Ureter (tissue), 1 donor: Measurements from ENCODE around the gene TMEM62. TPM values are rescaled to one million over a fixed set of nuclear protein-coding genes. Genes with fewer than 3 reads are reported as not detected.

Source experiments
- DNase-seq: peaks from one replicate; pipeline ENCODE4 v3.0.0-alpha.2; 2020; ENCODE audit warnings: low spot score
- total RNA-seq: library from RNA; stranded (reverse); gene quantifications from one replicate; pipeline ENCODE4 v1.2.4, GENCODE V29; 2023
- donor health status: DM: yes; HTN: yes; CAD: no.

Gene TMEM62
- total RNA-seq, 1 donor from 2014 or later = 35.8 TPM

- no peak for DNase-seq
Observed at GRCh38 chr15:43232289-43232874, 99.0 kb downstream of the TMEM62 start.

Other genes starting within 250 kb of the TMEM62 start
- gene TTBK2, start 212.8 kb upstream of the TMEM62 start, total RNA-seq = 18.5 TPM
- gene UBR1, start 27.5 kb upstream of the TMEM62 start, total RNA-seq = 49.0 TPM
- gene CCNDBP1, start 51.8 kb downstream of the TMEM62 start, total RNA-seq = 55.2 TPM
- not detected for gene EPB42, start 87.4 kb downstream of the TMEM62 start, total RNA-seq
- gene TGM5, start 133.3 kb downstream of the TMEM62 start, total RNA-seq = 0.91 TPM
- gene TGM7, start 168.7 kb downstream of the TMEM62 start, total RNA-seq = not detected
- 12.8 TPM for gene LCMT2, start 197.0 kb downstream of the TMEM62 start, total RNA-seq
- 27.3 TPM for gene ZSCAN29, start 237.5 kb downstream of the TMEM62 start, total RNA-seq
- 19.8 TPM for gene TUBGCP4, start 237.5 kb downstream of the TMEM62 start, total RNA-seq